GM12878 (cell line): ENCODE results near the gene HUS1. TPM values are rescaled to one million over a fixed set of nuclear protein-coding genes. Genes with fewer than 3 reads are reported as not detected.

Experiments used
- ATAC-seq: fragments of 200-7000 bp; cut with Tn5 transposase; 3 replicates; pipeline ENCODE4 v1.9.1; 2020; ENCODE audit warnings: mild to moderate bottlenecking, moderate library complexity
- BruUV-seq: library from RNA; stranded (reverse); fragments of 400-500 nt; replicated peaks from 2 replicates; lab custom pipeline; 2021; lab: Mats Ljungman, UMichigan
- CTCF ChIA-PET: fragments of 300-600 bp; sonication (Branson Sonifier 250); formaldehyde crosslinking; extraction: SDS; loops from one replicate; lab custom pipeline; 2021; ENCODE audit warnings: inconsistent platforms; lab: Yijun Ruan, JAX
- POLR2A ChIA-PET: fragments of 350-600 bp; formaldehyde crosslinking; extraction: SDS; loops from one replicate; lab custom pipeline; 2021; ENCODE audit warnings: inconsistent platforms; lab: Charles Lee
- RAD21 ChIA-PET: fragments of 300-600 bp; sonication (Branson Sonifier 250); formaldehyde crosslinking; loops from one replicate; lab custom pipeline; 2023; ENCODE audit warnings: antibody characterized with exemption; ENCODE audit not compliant: unreplicated experiment; lab: Charles Lee
- SMC1A ChIA-PET: fragments of 300-600 bp; sonication (Branson Sonifier 250); formaldehyde crosslinking; loops from one replicate; lab custom pipeline; 2023; ENCODE audit not compliant: unreplicated experiment, uncharacterized antibody; lab: Charles Lee
- DNase-seq: peaks from one replicate; pipeline ENCODE4 v3.0.0-alpha.2; 2011; ENCODE audit warnings: low read depth, low spot score
- FAIRE-seq: peaks from 3 replicates; lab custom pipeline; 2011; peaks lifted over from hg19 to GRCh38; lab: Jason Lieb, UNC
- H2AFZ ChIP-seq: 2 replicates; pipeline ENCODE4 v1.6.0; 2011; ENCODE audit warnings: low read depth, low read length, control low read depth; ENCODE audit not compliant: control insufficient read depth
- H3K27ac ChIP-seq: 2 replicates; pipeline ENCODE4 v1.5.1; 2011; ENCODE audit warnings: control low read depth; ENCODE audit not compliant: control insufficient read depth, insufficient read depth
- H3K27me3 ChIP-seq, 2 experiments: replicated peaks in 1 of 2; 2 replicates each; pipeline versions ENCODE4 v1.6.0 to v1.6.1; 2011; ENCODE audit warnings: low read length in 1 of 2; ENCODE audit not compliant: control insufficient read depth in 2 of 2, insufficient read depth in 2 of 2
- H3K36me3 ChIP-seq, 2 experiments: 2 replicates each; pipeline ENCODE4 v1.5.1; 2011; ENCODE audit warnings: low read length in 1 of 2; ENCODE audit not compliant: control insufficient read depth in 2 of 2, insufficient read depth in 2 of 2
- H3K4me1 ChIP-seq: 2 replicates; pipeline ENCODE4 v1.6.1; 2011; ENCODE audit warnings: mild to moderate bottlenecking, low read length, moderate library complexity, mixed read lengths; ENCODE audit not compliant: control insufficient read depth, insufficient read depth
- H3K4me2 ChIP-seq: 2 replicates; pipeline ENCODE4 v1.6.0; 2011; ENCODE audit warnings: control low read depth; ENCODE audit not compliant: control insufficient read depth, insufficient read depth
- H3K4me3 ChIP-seq: fragments of 200-600 bp; sonication (generic); 2 replicates; pipeline ENCODE4 v1.5.1; 2016
- H3K79me2 ChIP-seq: 2 replicates; pipeline ENCODE4 v1.6.0; 2011; ENCODE audit warnings: low read length; ENCODE audit not compliant: control insufficient read depth, insufficient read depth
- H3K9ac ChIP-seq: 2 replicates; pipeline ENCODE4 v1.8.0; 2011; ENCODE audit warnings: low read length, control low read depth, mixed read lengths; ENCODE audit not compliant: control insufficient read depth, insufficient read depth
- H3K9me3 ChIP-seq: replicated peaks from 3 replicates; pipeline ENCODE4 v1.5.1; 2011; ENCODE audit warnings: mild to moderate bottlenecking, low read length; ENCODE audit not compliant: control insufficient read depth, insufficient read depth
- H4K20me1 ChIP-seq: 2 replicates; pipeline ENCODE4 v1.6.0; 2011; ENCODE audit not compliant: control insufficient read depth, insufficient read depth
- CBFB ChIP-seq: IDR thresholded peaks from 2 replicates; pipeline ENCODE4 v1.6.1; 2016; ENCODE audit warnings: antibody characterized with exemption, low read depth
- CUX1 ChIP-seq: IDR thresholded peaks from 2 replicates; pipeline ENCODE4 v1.6.1; 2012; ENCODE audit warnings: improper control_type of control experiment, low read depth, low read length; ENCODE audit not compliant: insufficient replicate concordance
- GATAD2B ChIP-seq: fragments of 450-650 bp; conservative IDR thresholded peaks from 2 replicates; pipeline ENCODE4 v1.6.1; 2017; ENCODE audit warnings: low read depth, mild to moderate bottlenecking, moderate library complexity
- JUND ChIP-seq: IDR thresholded peaks from 2 replicates; pipeline ENCODE4 v1.6.1; 2012; ENCODE audit warnings: low read depth, mild to moderate bottlenecking, low read length, improper control_type of control experiment, moderate library complexity
- MXI1 ChIP-seq: fragments of 150-350 bp; IDR thresholded peaks from 2 replicates; pipeline ENCODE4 v1.6.1; 2011; ENCODE audit warnings: low read depth, mild to moderate bottlenecking, inconsistent platforms, low read length, improper control_type of control experiment
- MYC ChIP-seq: IDR thresholded peaks from 2 replicates; pipeline ENCODE4 v1.6.1; 2011; ENCODE audit warnings: mild to moderate bottlenecking, low read length, moderate library complexity, inconsistent platforms; ENCODE audit not compliant: insufficient read depth, insufficient replicate concordance, insufficient read length, severe bottlenecking
- RELA ChIP-seq: fragments of 450-650 bp; IDR thresholded peaks from 2 replicates; pipeline ENCODE4 v1.8.0; 2014; ENCODE audit warnings: borderline replicate concordance; ENCODE audit not compliant: partially characterized antibody
- RUNX3 ChIP-seq: IDR thresholded peaks from 2 replicates; pipeline ENCODE4 v1.6.1; 2012; ENCODE audit warnings: low read length, inconsistent platforms
- WGBS: methylation state at CpG from one replicate; pipeline ENCODE4 v1.1.6; 2016; ENCODE audit warnings: low lambda C conversion rate; ENCODE audit not compliant: insufficient replicate concordance, insufficient coverage; ENCODE audit errors: missing lambda C conversion rate; 5-methylcytosine and 5-hydroxymethylcytosine counted together
- in situ Hi-C: fragments of 300-500 bp; cut with MboI; formaldehyde crosslinking; loops from 9 replicates; pipeline ENCODE4 v1.14.3; 2018; ENCODE audit warnings: mixed read lengths
- intact Hi-C: fragments of 100-400 bp; cut with micrococcal nuclease; formaldehyde crosslinking; loops from one replicate; pipeline ENCODE4 v1.14.2; 2022; ENCODE audit not compliant: unreplicated experiment
- polyA plus RNA-seq, 11 experiments: library from polyadenylated mRNA; depleted of rRNA in 4 of 11; unstranded in 6 of 11; stranded (reverse) in 5 of 11; fragments of >200 nt; fragmentation: Nextera tagmentation in 4 of 11; fragmentation: Illumina TruSeq in 1 of 11; extraction: Ambion mirVana in 4 of 11; extraction: Trizol in 1 of 11; gene quantifications; 1 replicate in 1 of 11; 2 replicates in 10 of 11; pipeline versions ENCODE4 v1.2.1 to v1.2.3, GENCODE V29; 2011 to 2016; ENCODE audit warnings: inconsistent platforms in 2 of 11, missing spikeins in 2 of 11, low read depth in 1 of 11
- total RNA-seq, 4 experiments: library from RNA; depleted of rRNA in 3 of 4; stranded (reverse); fragments of >200 nt in 3 of 4; fragmentation: Illumina TruSeq in 1 of 4; extraction: Trizol in 1 of 4; gene quantifications; 2 replicates each; pipeline versions ENCODE4 v1.2.1 to v1.2.3, GENCODE V29; 2013 to 2021

Gene HUS1
- total and polyA plus RNA-seq, 10 of the 15 experiments (the other 5 are each of a cell fraction or from before 2014, with no cell fraction given), result 10.4 to 35.5 (median 22.6) TPM

- in situ Hi-C loops (no loop called here), intact Hi-C loops (no loop called here)
- SMC1A ChIA-PET, result no interaction called here
- Histone ChIP-seq H3K27ac (no peak overlapping the region), H3K9me3 (no peaks in the 10 kb centered on the region), H3K36me3 (peaks cover 2 to 3% of the 10 kb centered on the region in 2 experiments; a peak in 2 of 4 replicates), H3K4me1 (peaks cover 4% of the 10 kb centered on the region; the same call in 1 of the 2 replicates), H3K9ac (no peak overlapping the region), H3K4me3 (no peak overlapping the region), H2AFZ (no peak overlapping the region), H3K27me3 (no peaks in the 10 kb centered on the region), H3K79me2 (no peaks in the 10 kb centered on the region), H3K4me2 (no peak overlapping the region), H4K20me1 (no peaks in the 10 kb centered on the region)
- WGBS, result 80% methylated on average over 11 of the region's 11 CpGs
- CTCF ChIA-PET, result interaction anchor here (2.2 kb wide), 1 partner anchor 160 kb away, joined by 6 read pairs; no protein-coding TSS in a partner anchor
- POLR2A ChIA-PET, result no interaction called here
- RAD21 ChIA-PET, result no interaction called here
- no peak for ATAC-seq
- FAIRE-seq, result no peak
- no TSS peak for BruUV-seq
- no peak for DNase-seq
- TF ChIP-seq CUX1 (no peak), RELA (no peak), MXI1 (no peak), RUNX3 (no peak), CBFB (no peak), JUND (no peak), GATAD2B (no peak), MYC (no peak)
These were observed 28.7 kb downstream of the HUS1 start for GRCh38 chr7:47950714-47951113.
